AG10803 (cell line): ENCODE measurements around the gene SNX25.

Source experiments
- DNase-seq: peaks from one replicate; pipeline ENCODE4 v3.0.0; 2010; ENCODE audit warnings: low read depth
- H3K4me3 ChIP-seq: 2 replicates; pipeline ENCODE4 v1.5.1; 2011; ENCODE audit warnings: mild to moderate bottlenecking, low read length, control low read depth
- CTCF ChIP-seq: conservative IDR thresholded peaks from 2 replicates; pipeline ENCODE4 v1.5.1; 2011; ENCODE audit warnings: mild to moderate bottlenecking, low read length, control low read depth, inconsistent platforms

The SNX25 gene

DNA sequence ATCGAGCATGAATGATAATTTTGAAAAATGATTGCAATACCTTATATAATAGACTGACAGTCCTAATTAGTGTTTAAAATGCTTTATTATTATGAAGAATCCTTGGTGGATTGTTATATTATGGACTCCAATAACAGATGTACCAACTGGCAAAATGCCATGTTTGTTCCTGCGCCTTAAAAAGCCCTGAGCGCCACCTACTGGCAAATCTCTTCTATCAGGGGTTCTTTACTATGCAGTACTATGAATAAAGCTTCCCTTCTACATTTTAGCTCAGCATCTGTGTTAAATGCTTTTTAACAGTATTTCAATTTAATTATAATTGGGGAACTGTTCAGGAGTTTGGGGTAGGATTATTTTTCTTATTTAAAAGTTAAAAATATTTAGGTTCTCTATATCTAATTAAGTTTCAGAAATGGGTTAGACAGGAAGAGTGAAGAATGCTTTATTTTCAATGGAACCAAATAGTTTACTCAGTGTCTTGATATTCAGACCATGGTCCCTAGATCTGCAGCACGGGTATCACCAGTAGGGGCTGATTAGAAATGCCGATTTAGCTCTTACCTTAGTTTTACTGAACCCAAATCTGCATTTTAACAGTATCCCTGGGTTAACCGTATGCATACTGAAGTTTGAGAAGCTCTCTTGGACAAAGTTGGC, 25.6 kb upstream of the SNX25 start:
- no peak overlapping the region for H3K4me3 ChIP-seq
- TF ChIP-seq CTCF: peak; percentile 92
- peak; percentile 91 for DNase-seq

GRCh38 chr4:185186769-185187168, 22.6 kb upstream of the SNX25 start:
- no peak overlapping the region for H3K4me3 ChIP-seq
- no peak for DNase-seq
- TF ChIP-seq CTCF: no peak

- no peak for TF ChIP-seq CTCF
- no peak overlapping the region for H3K4me3 ChIP-seq
- DNase-seq: no peak
These were observed 19.6 kb upstream of the SNX25 start for GRCh38 chr4:185189606-185190305.

DNA sequence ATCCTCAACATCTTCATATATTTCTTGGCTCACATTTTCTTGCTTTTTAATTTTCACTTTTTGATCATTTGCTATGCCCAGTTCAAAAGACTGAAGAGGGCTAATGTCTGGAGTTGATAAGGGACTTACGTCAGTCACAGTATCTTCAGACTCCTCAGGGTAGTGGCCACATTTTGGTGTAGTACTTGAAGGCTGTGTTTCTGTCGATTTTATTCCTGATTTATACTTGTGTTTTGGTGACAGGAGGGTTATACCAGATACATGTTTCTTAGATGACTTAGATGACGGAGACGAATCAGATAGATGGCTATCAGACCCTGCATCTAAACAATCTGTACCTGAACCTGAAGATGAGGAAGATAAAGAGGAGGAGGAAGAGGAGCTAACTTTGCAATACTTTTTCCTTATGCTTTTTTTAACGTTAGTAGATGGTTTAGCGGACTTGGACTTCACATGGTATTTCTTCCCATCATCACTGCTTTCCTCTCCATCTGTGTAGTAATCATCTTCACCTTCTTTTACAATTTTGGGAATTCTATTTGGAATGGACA, 19.0 kb upstream of the SNX25 start:
- H3K4me3 ChIP-seq: no peak overlapping the region
- no peak for DNase-seq
- no peak for TF ChIP-seq CTCF

GRCh38 chr4:185192059-185192458, 17.3 kb upstream of the SNX25 start:
- no peak for DNase-seq

DNA sequence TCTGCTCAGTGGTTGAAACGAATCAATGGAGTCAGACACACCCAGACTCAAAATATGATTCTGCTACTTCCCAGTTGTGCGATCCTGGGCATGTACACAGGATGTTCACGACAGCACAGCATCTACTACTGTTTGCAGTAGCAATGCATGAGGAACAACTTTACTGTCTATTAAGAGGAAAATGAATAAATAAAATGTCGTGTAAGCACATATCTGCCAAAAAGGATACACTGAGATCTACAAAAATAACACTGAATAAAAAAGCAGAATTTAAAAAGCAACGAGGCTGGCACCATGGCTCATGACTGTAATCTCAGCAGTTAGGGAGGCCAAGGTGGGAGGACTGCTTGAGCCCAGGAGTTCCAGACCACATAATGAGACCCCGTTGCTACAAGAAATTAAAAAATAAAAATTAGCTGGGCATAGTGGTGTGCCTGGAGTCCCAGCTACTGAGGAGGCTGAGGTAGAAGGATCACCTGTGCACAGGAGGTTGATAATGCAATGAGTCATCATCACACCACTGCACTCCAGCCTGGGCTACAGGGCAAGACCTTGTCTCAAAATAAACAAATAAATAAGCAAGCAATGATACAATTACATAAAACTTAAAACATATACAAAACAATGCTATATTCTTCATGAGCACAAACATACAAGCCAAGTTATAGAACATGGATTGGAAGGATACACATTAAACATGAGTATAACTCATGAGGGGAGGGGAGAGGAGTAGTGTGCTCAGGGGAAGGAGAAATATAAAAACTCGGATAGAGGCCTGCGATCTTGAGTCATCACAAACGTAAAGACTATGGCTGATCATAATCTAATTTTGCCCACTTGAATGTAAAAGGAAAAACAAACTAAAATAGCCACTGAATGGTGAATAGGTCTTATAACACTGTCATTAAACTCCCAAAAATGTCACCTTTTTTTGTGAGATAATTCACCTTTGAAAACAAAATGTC, 14.2 kb upstream of the SNX25 start:
- no peak for TF ChIP-seq CTCF
- no peak for DNase-seq
- no peak overlapping the region for H3K4me3 ChIP-seq

More at GRCh38 chr4:185192059-185192458, 17.3 kb upstream of the SNX25 start:
- no peak for TF ChIP-seq CTCF
- H3K4me3 ChIP-seq: no peak overlapping the region
